Neutrophil (primary cell): Measurements from ENCODE around the gene NDEL1.

Experiments
- H3K27ac ChIP-seq: fragments of 200-600 bp; sonication (generic); 2 replicates; pipeline ENCODE4 v1.5.1; 2016; ENCODE audit warnings: mild to moderate bottlenecking, moderate library complexity
- H3K27me3 ChIP-seq: fragments of 200-600 bp; sonication (generic); 2 replicates; pipeline ENCODE4 v1.6.0; 2016; ENCODE audit warnings: mild to moderate bottlenecking
- H3K36me3 ChIP-seq: fragments of 200-600 bp; sonication (generic); 2 replicates; pipeline ENCODE4 v1.5.1; 2017
- H3K4me1 ChIP-seq, 2 experiments: fragments of 200-600 bp in 1 of 2; sonication (generic) in 1 of 2; 1 replicate in 1 of 2; 2 replicates in 1 of 2; pipeline versions ENCODE4 v1.5.1 to v1.6.1; 2013 to 2016; ENCODE audit warnings: low read depth in 1 of 2, low read length in 1 of 2, mild to moderate bottlenecking in 1 of 2, moderate library complexity in 1 of 2; ENCODE audit not compliant: control insufficient read depth in 1 of 2, insufficient read depth in 1 of 2
- H3K4me3 ChIP-seq, 2 experiments: fragments of 200-600 bp in 1 of 2; sonication (generic) in 1 of 2; 1 replicate in 1 of 2; 2 replicates in 1 of 2; pipeline ENCODE4 v1.5.1; 2013 to 2016; ENCODE audit warnings: low read depth in 1 of 2, low read length in 1 of 2, mild to moderate bottlenecking in 1 of 2, moderate library complexity in 1 of 2
- H3K9me3 ChIP-seq: fragments of 200-600 bp; sonication (generic); 2 replicates; pipeline ENCODE4 v1.5.1; 2016
- TF ChIP-seq, protein P1 (sequence below): fragments of 200-600 bp; sonication (generic); IDR thresholded peaks from 2 replicates; pipeline ENCODE4 v1.5.1; 2016; ENCODE audit warnings: antibody characterized with exemption

Gene NDEL1

DNA sequence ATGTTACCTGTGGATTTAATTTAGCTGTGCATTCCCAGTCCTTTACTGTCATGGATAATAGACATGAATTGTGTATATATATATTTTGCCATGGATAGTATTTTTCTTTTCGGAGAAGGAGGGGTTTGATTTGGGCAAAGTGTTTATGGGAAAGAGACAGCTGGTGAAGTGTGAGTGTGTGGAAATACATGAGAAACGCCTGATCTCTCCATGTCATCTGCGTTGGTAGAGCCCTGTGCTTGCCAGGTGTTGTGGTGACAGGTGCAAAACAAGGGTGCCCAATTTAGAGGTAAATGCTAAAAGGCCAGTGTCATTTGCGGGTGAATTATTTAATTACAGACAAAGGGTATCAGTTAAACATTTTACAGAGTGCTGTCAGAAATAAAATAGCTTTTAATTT is 23.4 kb downstream of the NDEL1 start:
- no peaks in the 10 kb centered on the region for H3K4me1 ChIP-seq
- H3K27me3 ChIP-seq = no peaks in the 10 kb centered on the region
- TF ChIP-seq, protein P1, sequence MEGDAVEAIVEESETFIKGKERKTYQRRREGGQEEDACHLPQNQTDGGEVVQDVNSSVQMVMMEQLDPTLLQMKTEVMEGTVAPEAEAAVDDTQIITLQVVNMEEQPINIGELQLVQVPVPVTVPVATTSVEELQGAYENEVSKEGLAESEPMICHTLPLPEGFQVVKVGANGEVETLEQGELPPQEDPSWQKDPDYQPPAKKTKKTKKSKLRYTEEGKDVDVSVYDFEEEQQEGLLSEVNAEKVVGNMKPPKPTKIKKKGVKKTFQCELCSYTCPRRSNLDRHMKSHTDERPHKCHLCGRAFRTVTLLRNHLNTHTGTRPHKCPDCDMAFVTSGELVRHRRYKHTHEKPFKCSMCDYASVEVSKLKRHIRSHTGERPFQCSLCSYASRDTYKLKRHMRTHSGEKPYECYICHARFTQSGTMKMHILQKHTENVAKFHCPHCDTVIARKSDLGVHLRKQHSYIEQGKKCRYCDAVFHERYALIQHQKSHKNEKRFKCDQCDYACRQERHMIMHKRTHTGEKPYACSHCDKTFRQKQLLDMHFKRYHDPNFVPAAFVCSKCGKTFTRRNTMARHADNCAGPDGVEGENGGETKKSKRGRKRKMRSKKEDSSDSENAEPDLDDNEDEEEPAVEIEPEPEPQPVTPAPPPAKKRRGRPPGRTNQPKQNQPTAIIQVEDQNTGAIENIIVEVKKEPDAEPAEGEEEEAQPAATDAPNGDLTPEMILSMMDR = no peak
- H3K4me3 ChIP-seq = no peak overlapping the region
- no peaks in the 10 kb centered on the region for H3K9me3 ChIP-seq
- H3K27ac ChIP-seq = no peak overlapping the region
- peaks cover 99% of the 10 kb centered on the region for H3K36me3 ChIP-seq

DNA sequence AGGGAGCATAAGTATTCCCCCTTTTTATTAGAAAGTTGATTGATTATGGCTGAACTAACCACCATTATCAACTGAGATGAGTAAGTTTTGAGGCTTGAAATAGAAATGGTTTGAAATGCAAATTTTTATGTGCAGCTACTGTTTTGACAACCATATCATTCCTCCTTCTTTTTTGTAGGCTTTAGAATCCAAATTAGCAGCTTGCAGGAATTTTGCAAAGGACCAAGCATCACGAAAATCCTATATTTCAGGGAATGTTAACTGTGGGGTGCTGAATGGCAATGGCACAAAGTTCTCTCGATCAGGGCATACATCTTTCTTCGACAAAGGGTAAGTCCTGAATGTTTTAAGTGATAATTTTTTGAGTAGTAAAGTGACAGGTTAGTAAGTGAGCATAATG is 24.1 kb downstream of the NDEL1 start:
- Histone ChIP-seq H3K36me3 (peaks cover 99% of the 10 kb centered on the region), H3K4me3 (no peak overlapping the region), H3K27me3 (no peaks in the 10 kb centered on the region), H3K4me1 (no peaks in the 10 kb centered on the region), H3K9me3 (no peaks in the 10 kb centered on the region), H3K27ac (no peak overlapping the region)
- TF ChIP-seq, protein P1 = no peak

DNA sequence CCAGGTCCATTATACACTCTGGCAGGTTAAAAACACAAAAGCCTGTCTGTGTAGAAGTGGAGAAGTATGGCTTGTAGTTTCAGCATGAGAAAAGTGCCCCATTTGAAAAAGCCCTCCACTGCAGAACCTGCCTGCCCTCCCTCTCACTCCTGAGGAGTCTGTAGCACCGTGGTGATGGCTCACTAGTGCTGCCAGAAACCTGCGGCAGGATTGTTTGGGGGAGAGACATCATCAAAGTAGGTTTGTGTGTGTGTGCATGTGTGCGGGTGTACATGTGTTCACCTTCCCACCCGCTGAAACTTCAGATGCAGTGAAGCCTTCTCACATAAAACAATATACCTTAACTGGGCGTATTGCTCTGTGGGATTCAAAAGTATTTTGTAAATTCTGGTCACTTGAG is 26.9 kb downstream of the NDEL1 start:
- H3K27me3 ChIP-seq = no peaks in the 10 kb centered on the region
- H3K9me3 ChIP-seq = no peaks in the 10 kb centered on the region
- H3K4me3 ChIP-seq = no peak overlapping the region
- no peak overlapping the region for H3K27ac ChIP-seq
- peaks cover 100% of the 10 kb centered on the region for H3K36me3 ChIP-seq
- H3K4me1 ChIP-seq = no peaks in the 10 kb centered on the region
- TF ChIP-seq, protein P1 = no peak

DNA sequence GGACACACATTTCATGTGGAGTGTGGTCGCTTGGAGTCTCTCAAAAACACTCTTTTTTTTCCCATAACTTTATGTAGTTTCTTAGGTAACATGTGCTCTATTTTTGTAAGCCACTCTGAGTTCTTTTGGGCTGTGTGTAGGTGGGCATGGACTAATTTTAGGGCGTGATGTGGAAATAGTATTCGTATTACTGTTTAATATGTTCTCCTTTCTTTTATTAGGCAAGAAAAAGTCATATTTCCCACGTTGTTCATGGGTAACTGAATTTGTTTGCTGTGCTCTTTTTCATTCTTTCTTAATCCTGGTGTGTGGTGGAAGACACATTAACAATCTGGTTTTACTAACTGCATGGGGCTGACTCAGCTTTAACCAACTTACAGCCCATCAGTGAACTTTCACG is 27.4 kb downstream of the NDEL1 start:
- no peaks in the 10 kb centered on the region for H3K4me1 ChIP-seq
- H3K4me3 ChIP-seq = no peak overlapping the region
- no peaks in the 10 kb centered on the region for H3K9me3 ChIP-seq
- H3K27ac ChIP-seq = peak overlapping the region; percentile 11
- peaks cover 100% of the 10 kb centered on the region for H3K36me3 ChIP-seq
- TF ChIP-seq, protein P1 = no peak
- no peaks in the 10 kb centered on the region for H3K27me3 ChIP-seq

DNA sequence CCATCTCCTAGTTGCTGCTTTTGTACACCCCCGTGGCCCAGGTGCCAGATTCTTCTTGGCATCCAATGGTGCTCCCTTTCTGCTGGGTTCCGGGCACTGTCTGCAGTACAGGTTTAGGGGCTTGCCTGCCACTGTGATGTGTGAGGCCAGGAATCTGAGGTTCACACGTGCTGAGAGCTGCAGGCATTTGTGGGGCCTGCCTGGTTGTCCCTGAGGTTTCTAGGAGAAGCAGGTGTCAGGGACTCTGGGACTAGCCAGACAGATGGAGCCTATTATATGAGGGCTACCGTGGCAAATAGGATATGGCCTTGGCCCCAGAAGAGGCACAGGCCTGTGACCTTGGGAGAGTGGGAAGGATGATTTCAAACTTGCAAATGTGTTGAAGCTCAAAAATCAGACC is 29.3 kb downstream of the NDEL1 start:
- H3K27ac ChIP-seq = peak overlapping the region; percentile 15
- H3K9me3 ChIP-seq = no peaks in the 10 kb centered on the region
- no peaks in the 10 kb centered on the region for H3K27me3 ChIP-seq
- no peak overlapping the region for H3K4me3 ChIP-seq
- H3K4me1 ChIP-seq = no peaks in the 10 kb centered on the region
- peaks cover 98% of the 10 kb centered on the region for H3K36me3 ChIP-seq
- TF ChIP-seq, protein P1 = no peak

DNA sequence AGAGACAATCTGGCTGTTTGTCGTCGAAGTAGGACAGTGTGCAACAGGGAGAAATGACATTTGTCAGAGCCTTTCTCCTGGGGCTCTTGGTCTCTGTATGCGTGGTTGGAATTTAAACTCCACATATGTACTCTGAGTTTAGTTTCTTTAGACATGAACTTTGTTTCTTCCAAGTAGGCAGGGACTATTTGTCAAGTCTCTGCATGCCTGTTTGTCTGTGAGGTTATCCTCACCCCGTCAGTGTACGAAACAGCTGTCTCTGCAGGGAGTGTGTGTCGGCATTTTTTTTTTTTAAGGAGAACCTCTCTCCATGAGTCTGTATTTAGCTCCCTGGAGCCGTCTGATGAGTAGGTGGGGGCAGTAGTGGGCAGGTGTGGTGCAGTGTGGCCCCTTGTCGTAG is 29.7 kb downstream of the NDEL1 start:
- H3K4me3 ChIP-seq = no peak overlapping the region
- TF ChIP-seq, protein P1 = no peak
- peaks cover 98% of the 10 kb centered on the region for H3K36me3 ChIP-seq
- H3K9me3 ChIP-seq = no peaks in the 10 kb centered on the region
- no peaks in the 10 kb centered on the region for H3K4me1 ChIP-seq
- peak overlapping the region; percentile 15 for H3K27ac ChIP-seq
- no peaks in the 10 kb centered on the region for H3K27me3 ChIP-seq
